ENCODE measurements around the gene IMMT.

DNA sequence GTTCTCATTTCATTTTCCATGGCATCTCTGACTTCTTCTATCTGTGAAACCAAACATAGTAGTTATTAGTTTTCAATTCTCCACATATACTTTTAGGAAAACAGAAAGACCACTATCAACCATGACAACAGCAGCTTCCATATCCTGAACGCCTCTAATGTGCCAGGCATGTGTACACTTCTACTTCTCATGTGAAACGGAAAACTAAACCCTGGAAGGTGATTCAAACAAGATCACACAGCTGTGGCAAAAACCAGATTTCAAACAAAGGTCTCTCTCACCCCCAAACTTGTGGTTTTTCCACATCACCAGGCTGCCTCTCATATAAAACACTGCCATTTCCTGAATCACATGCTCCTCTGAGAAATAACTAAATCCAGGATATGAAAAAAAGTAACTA, 47.5 kb downstream of the IMMT start:
- TF ChIP-seq, protein P1, sequence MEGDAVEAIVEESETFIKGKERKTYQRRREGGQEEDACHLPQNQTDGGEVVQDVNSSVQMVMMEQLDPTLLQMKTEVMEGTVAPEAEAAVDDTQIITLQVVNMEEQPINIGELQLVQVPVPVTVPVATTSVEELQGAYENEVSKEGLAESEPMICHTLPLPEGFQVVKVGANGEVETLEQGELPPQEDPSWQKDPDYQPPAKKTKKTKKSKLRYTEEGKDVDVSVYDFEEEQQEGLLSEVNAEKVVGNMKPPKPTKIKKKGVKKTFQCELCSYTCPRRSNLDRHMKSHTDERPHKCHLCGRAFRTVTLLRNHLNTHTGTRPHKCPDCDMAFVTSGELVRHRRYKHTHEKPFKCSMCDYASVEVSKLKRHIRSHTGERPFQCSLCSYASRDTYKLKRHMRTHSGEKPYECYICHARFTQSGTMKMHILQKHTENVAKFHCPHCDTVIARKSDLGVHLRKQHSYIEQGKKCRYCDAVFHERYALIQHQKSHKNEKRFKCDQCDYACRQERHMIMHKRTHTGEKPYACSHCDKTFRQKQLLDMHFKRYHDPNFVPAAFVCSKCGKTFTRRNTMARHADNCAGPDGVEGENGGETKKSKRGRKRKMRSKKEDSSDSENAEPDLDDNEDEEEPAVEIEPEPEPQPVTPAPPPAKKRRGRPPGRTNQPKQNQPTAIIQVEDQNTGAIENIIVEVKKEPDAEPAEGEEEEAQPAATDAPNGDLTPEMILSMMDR (IDR thresholded peaks at IDR 0.05) = no peak
- no peak for TF ChIP-seq EZH2 (IDR thresholded peaks at IDR 0.05; ENCODE audit: borderline replicate concordance, insufficient read depth, low read depth, low read length, poor library complexity, severe bottlenecking)

All from B cell (primary cell).